RWPE2 (cell line): ENCODE measurements around the gene CPSF2.

Experiments
- ATAC-seq: fragments of 200-7000 bp; cut with Tn5 transposase; 3 replicates; pipeline ENCODE4 v1.9.1; 2021; ENCODE audit warnings: low read depth
- DNase-seq: peaks from one replicate; pipeline ENCODE4 v3.0.0-alpha.2; 2020; ENCODE audit warnings: low spot score
- H3K27ac ChIP-seq: fragments of 450-650 bp; 2 replicates; pipeline ENCODE4 v1.5.1; 2017; ENCODE audit warnings: mild to moderate bottlenecking; ENCODE audit not compliant: poor library complexity, severe bottlenecking
- H3K27me3 ChIP-seq: fragments of 250-450 bp; sonication (Bioruptor Pico); 2 replicates; pipeline ENCODE4 v1.5.1; 2021; ENCODE audit warnings: mild to moderate bottlenecking, moderate library complexity; ENCODE audit not compliant: insufficient read depth, poor library complexity, severe bottlenecking
- H3K36me3 ChIP-seq: fragments of 250-450 bp; sonication (Bioruptor Pico); 2 replicates; pipeline ENCODE4 v1.5.1; 2020; ENCODE audit warnings: low read depth, mild to moderate bottlenecking, moderate library complexity
- H3K4me1 ChIP-seq: fragments of 250-450 bp; sonication (Bioruptor Pico); 2 replicates; pipeline ENCODE4 v1.5.1; 2021; ENCODE audit warnings: mild to moderate bottlenecking, moderate library complexity; ENCODE audit not compliant: insufficient read depth, poor library complexity, severe bottlenecking
- H3K4me3 ChIP-seq: fragments of 250-450 bp; sonication (Bioruptor Pico); 2 replicates; pipeline ENCODE4 v1.5.1; 2021; ENCODE audit warnings: mild to moderate bottlenecking, moderate library complexity; ENCODE audit not compliant: severe bottlenecking
- H3K9me3 ChIP-seq: fragments of 250-450 bp; sonication (Bioruptor Pico); 2 replicates; pipeline ENCODE4 v1.5.1; 2021; ENCODE audit warnings: mild to moderate bottlenecking, moderate library complexity; ENCODE audit not compliant: severe bottlenecking
- CTCF ChIP-seq: fragments of 450-650 bp; IDR thresholded peaks from one replicate; pipeline ENCODE4 v1.5.1; 2017; ENCODE audit warnings: mild to moderate bottlenecking, moderate library complexity; ENCODE audit not compliant: poor library complexity, severe bottlenecking

CPSF2 gene

GRCh38 chr14:92215579-92215978 is 93.8 kb downstream of the CPSF2 start:
- Histone ChIP-seq H3K36me3 (no peaks in the 10 kb centered on the region), H3K9me3 (no peaks in the 10 kb centered on the region), H3K4me3 (no peak overlapping the region), H3K4me1 (no peaks in the 10 kb centered on the region), H3K27me3 (peaks cover 5% of the 10 kb centered on the region), H3K27ac (no peak overlapping the region)
- no peak for DNase-seq
- ATAC-seq = no peak
- TF ChIP-seq CTCF = no peak

- Histone ChIP-seq H3K27me3 (peaks cover 5% of the 10 kb centered on the region), H3K27ac (no peak overlapping the region), H3K9me3 (no peaks in the 10 kb centered on the region), H3K4me3 (no peak overlapping the region), H3K4me1 (no peaks in the 10 kb centered on the region), H3K36me3 (no peaks in the 10 kb centered on the region)
- TF ChIP-seq CTCF = no peak
- ATAC-seq (no peak), DNase-seq (no peak)
Measured at GRCh38 chr14:92217936-92218335, 96.2 kb downstream of the CPSF2 start.
